Measurements from ENCODE around the gene TMEM200A. TPM values are rescaled to one million over a fixed set of nuclear protein-coding genes. Genes with fewer than 3 reads are reported as not detected.

The TMEM200A gene
- total RNA-seq, 1 experiment from 2014 or later, result not detected

GRCh38 chr6:130459316-130459715 lies 93.5 kb downstream of the TMEM200A start:
- DNase-seq (ENCODE audit: low read depth), result no peak
- in situ Hi-C loops (cut with HindIII; ENCODE audit: low pct_unique_long_range_greater_than_20kb, low sequenced_read_pairs), result no loop called here

- DNase-seq (ENCODE audit: low read depth), result no peak
- in situ Hi-C loops (cut with HindIII; ENCODE audit: low pct_unique_long_range_greater_than_20kb, low sequenced_read_pairs), result no loop called here
Observed at GRCh38 chr6:130460934-130461333, 95.1 kb downstream of the TMEM200A start.

- in situ Hi-C loops (cut with HindIII; ENCODE audit: low pct_unique_long_range_greater_than_20kb, low sequenced_read_pairs), result no loop called here
Observed at GRCh38 chr6:130466052-130466747, 100.4 kb downstream of the TMEM200A start.

GRCh38 chr6:130466748-130467061 lies 100.9 kb downstream of the TMEM200A start:
- in situ Hi-C loops (cut with HindIII; ENCODE audit: low pct_unique_long_range_greater_than_20kb, low sequenced_read_pairs), result no loop called here
- no peak for DNase-seq (ENCODE audit: low read depth)

More at GRCh38 chr6:130466052-130466747, 100.4 kb downstream of the TMEM200A start:
- DNase-seq (ENCODE audit: low read depth), result no peak

GRCh38 chr6:130467146-130468050 lies 101.6 kb downstream of the TMEM200A start:
- in situ Hi-C loops (cut with HindIII; ENCODE audit: low pct_unique_long_range_greater_than_20kb, low sequenced_read_pairs), result no loop called here
- no peak for DNase-seq (ENCODE audit: low read depth)

- in situ Hi-C loops (cut with HindIII; ENCODE audit: low pct_unique_long_range_greater_than_20kb, low sequenced_read_pairs), result no loop called here
Observed at GRCh38 chr6:130470766-130471165, 104.9 kb downstream of the TMEM200A start.

GRCh38 chr6:130473886-130474285 lies 108.1 kb downstream of the TMEM200A start:
- in situ Hi-C loops (cut with HindIII; ENCODE audit: low pct_unique_long_range_greater_than_20kb, low sequenced_read_pairs), result no loop called here
- no peak for DNase-seq (ENCODE audit: low read depth)

More at GRCh38 chr6:130470766-130471165, 104.9 kb downstream of the TMEM200A start:
- DNase-seq (ENCODE audit: low read depth), result no peak

GRCh38 chr6:130482645-130483390 lies 117.0 kb downstream of the TMEM200A start:
- in situ Hi-C loops (cut with HindIII; ENCODE audit: low pct_unique_long_range_greater_than_20kb, low sequenced_read_pairs), result no loop called here
- no peak for DNase-seq (ENCODE audit: low read depth)

- DNase-seq (ENCODE audit: low read depth), result no peak
- in situ Hi-C loops (cut with HindIII; ENCODE audit: low pct_unique_long_range_greater_than_20kb, low sequenced_read_pairs), result no loop called here
Observed at GRCh38 chr6:130485870-130486269, 120.1 kb downstream of the TMEM200A start.

- DNase-seq (ENCODE audit: low read depth), result no peak
- in situ Hi-C loops (cut with HindIII; ENCODE audit: low pct_unique_long_range_greater_than_20kb, low sequenced_read_pairs), result no loop called here
Observed at GRCh38 chr6:130486417-130486816, 120.6 kb downstream of the TMEM200A start.

- no peak for DNase-seq (ENCODE audit: low read depth)
- in situ Hi-C loops (cut with HindIII; ENCODE audit: low pct_unique_long_range_greater_than_20kb, low sequenced_read_pairs), result no loop called here
Observed at GRCh38 chr6:130489514-130489913, 123.7 kb downstream of the TMEM200A start.

Other genes with a start within 250 kb of the TMEM200A start
- gene SAMD3, start 143.1 kb upstream of the TMEM200A start, total RNA-seq (2014; rRNA removed; shearing (Covaris generic); ENCODE audit: low replicate concordance), result not detected in 2 replicates

Measured in Caki2 (cell line).